GM12878 (cell line): ENCODE results near the gene USE1. TPM values are rescaled to one million over a fixed set of nuclear protein-coding genes. Genes with fewer than 3 reads are reported as not detected.

Source experiments
- CHD1 ChIP-seq: IDR thresholded peaks from 2 replicates; pipeline ENCODE4 v1.6.1; 2012; ENCODE audit warnings: low read depth, low read length, improper control_type of control experiment
- DPF2 ChIP-seq: fragments of 450-650 bp; IDR thresholded peaks from 2 replicates; pipeline ENCODE4 v1.6.1; 2017; ENCODE audit warnings: mild to moderate bottlenecking
- E4F1 ChIP-seq: fragments of 450-650 bp; IDR thresholded peaks from 2 replicates; pipeline ENCODE4 v1.6.1; 2018; ENCODE audit warnings: borderline replicate concordance, mild to moderate bottlenecking; ENCODE audit not compliant: partially characterized antibody
- ESRRA ChIP-seq: IDR thresholded peaks from 2 replicates; pipeline ENCODE4 v1.6.1; 2012; ENCODE audit warnings: mild to moderate bottlenecking, low read length, improper control_type of control experiment
- HDAC2 ChIP-seq: fragments of 200-600 bp; sonication (generic); IDR thresholded peaks from 2 replicates; pipeline ENCODE4 v1.6.1; 2017
- JUND ChIP-seq: IDR thresholded peaks from 2 replicates; pipeline ENCODE4 v1.6.1; 2012; ENCODE audit warnings: low read depth, mild to moderate bottlenecking, low read length, improper control_type of control experiment, moderate library complexity
- KAT2A ChIP-seq: conservative IDR thresholded peaks from 2 replicates; pipeline ENCODE4 v1.6.1; 2011; ENCODE audit warnings: low read depth, low read length; ENCODE audit not compliant: control insufficient read depth
- KDM1A ChIP-seq: fragments of 200-600 bp; sonication (generic); IDR thresholded peaks from 2 replicates; pipeline ENCODE4 v1.6.1; 2016; ENCODE audit warnings: borderline replicate concordance
- KLF5 ChIP-seq: fragments of 450-650 bp; IDR thresholded peaks from 2 replicates; pipeline ENCODE4 v1.6.1; 2014; ENCODE audit warnings: mild to moderate bottlenecking; ENCODE audit not compliant: partially characterized antibody
- POU2F2 ChIP-seq: IDR thresholded peaks from 3 replicates; pipeline ENCODE4 v1.6.1; 2011; ENCODE audit warnings: low read depth, mild to moderate bottlenecking, low read length, borderline replicate concordance
- PRDM15 ChIP-seq: fragments of 450-650 bp; formaldehyde crosslinking; IDR thresholded peaks from 2 replicates; pipeline ENCODE4 v1.4.0; 2020; ENCODE audit warnings: mild to moderate bottlenecking, moderate library complexity
- RFX5 ChIP-seq: IDR thresholded peaks from 2 replicates; pipeline ENCODE4 v1.6.1; 2011; ENCODE audit warnings: low read depth, low read length, improper control_type of control experiment
- SIN3A ChIP-seq: IDR thresholded peaks from 2 replicates; pipeline ENCODE4 v1.6.1; 2012; ENCODE audit warnings: low read depth, low read length, improper control_type of control experiment
- SMAD1 ChIP-seq: fragments of 450-650 bp; IDR thresholded peaks from 2 replicates; pipeline ENCODE4 v1.6.1; 2018; ENCODE audit warnings: mild to moderate bottlenecking, low read depth; ENCODE audit not compliant: partially characterized antibody
- SMARCA5 ChIP-seq: fragments of 450-650 bp; IDR thresholded peaks from 2 replicates; pipeline ENCODE4 v1.6.1; 2017; ENCODE audit warnings: mild to moderate bottlenecking
- SRF ChIP-seq, 2 experiments: IDR thresholded peaks; 2 replicates each; pipeline ENCODE4 v1.6.1; 2011; ENCODE audit warnings: low read depth in 2 of 2, low read length in 2 of 2, mild to moderate bottlenecking in 1 of 2, moderate library complexity in 1 of 2
- TARDBP ChIP-seq: IDR thresholded peaks from 2 replicates; pipeline ENCODE4 v1.6.1; 2016; ENCODE audit warnings: borderline replicate concordance
- YY1 ChIP-seq: IDR thresholded peaks from 2 replicates; pipeline ENCODE4 v1.6.1; 2011; ENCODE audit warnings: low read depth, mild to moderate bottlenecking, low read length
- ZZZ3 ChIP-seq: IDR thresholded peaks from 2 replicates; pipeline ENCODE4 v1.6.1; 2011; ENCODE audit warnings: low read depth; ENCODE audit not compliant: control insufficient read depth, insufficient read length
- polyA plus RNA-seq, 11 experiments: library from polyadenylated mRNA; depleted of rRNA in 4 of 11; unstranded in 6 of 11; stranded (reverse) in 5 of 11; fragments of >200 nt; fragmentation: Nextera tagmentation in 4 of 11; fragmentation: Illumina TruSeq in 1 of 11; extraction: Ambion mirVana in 4 of 11; extraction: Trizol in 1 of 11; gene quantifications; 1 replicate in 1 of 11; 2 replicates in 10 of 11; pipeline versions ENCODE4 v1.2.1 to v1.2.3, GENCODE V29; 2011 to 2016; ENCODE audit warnings: inconsistent platforms in 2 of 11, missing spikeins in 2 of 11, low read depth in 1 of 11
- total RNA-seq, 4 experiments: library from RNA; depleted of rRNA in 3 of 4; stranded (reverse); fragments of >200 nt in 3 of 4; fragmentation: Illumina TruSeq in 1 of 4; extraction: Trizol in 1 of 4; gene quantifications; 2 replicates each; pipeline versions ENCODE4 v1.2.1 to v1.2.3, GENCODE V29; 2013 to 2021
- TF ChIP-seq, protein P1 (sequence below): IDR thresholded peaks from 2 replicates; pipeline ENCODE4 v1.6.1; 2011; ENCODE audit warnings: low read depth, mild to moderate bottlenecking, low read length, moderate library complexity, borderline replicate concordance; ENCODE audit errors: extremely low read depth
- TF ChIP-seq, protein P2 (sequence below): IDR thresholded peaks from 2 replicates; pipeline ENCODE4 v1.6.1; 2012; ENCODE audit warnings: low read depth, low read length, improper control_type of control experiment

Gene USE1
- total and polyA plus RNA-seq, 10 of the 15 experiments (the other 5 are each of a cell fraction or from before 2014, with no cell fraction given), result 9.7 to 24.0 (median 16.1) TPM

GRCh38 chr19:17226002-17226933, 11.1 kb downstream of the USE1 start, which contains the start of gene OCEL1 (continued):
- TF ChIP-seq KDM1A (no peak), CHD1 (no peak), TARDBP (no peak), RFX5 (no peak), KAT2A (no peak), SIN3A (no peak), E4F1 (peak; percentile 73), SRF (IDR thresholded peaks at IDR 0.05; ENCODE audit: low read depth in 2 of 2, low read length in 2 of 2) (peak; percentile 61 to 80; a peak in 2 of 4 replicates), JUND (no peak), ESRRA (no peak), POU2F2 (peak; percentile 98), PRDM15 (no peak), SMAD1 (no peak), YY1 (peak; percentile 23; the same call in 1 of the 2 replicates), KLF5 (peak; percentile 52), DPF2 (0 out of 2 replicates have a peak, but pooled peaks have one; percentile 55), SMARCA5 (no peak), ZZZ3 (no peak), HDAC2 (no peak)
- TF ChIP-seq, protein P1, sequence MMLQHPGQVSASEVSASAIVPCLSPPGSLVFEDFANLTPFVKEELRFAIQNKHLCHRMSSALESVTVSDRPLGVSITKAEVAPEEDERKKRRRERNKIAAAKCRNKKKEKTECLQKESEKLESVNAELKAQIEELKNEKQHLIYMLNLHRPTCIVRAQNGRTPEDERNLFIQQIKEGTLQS, result no peak
- TF ChIP-seq, protein P2, sequence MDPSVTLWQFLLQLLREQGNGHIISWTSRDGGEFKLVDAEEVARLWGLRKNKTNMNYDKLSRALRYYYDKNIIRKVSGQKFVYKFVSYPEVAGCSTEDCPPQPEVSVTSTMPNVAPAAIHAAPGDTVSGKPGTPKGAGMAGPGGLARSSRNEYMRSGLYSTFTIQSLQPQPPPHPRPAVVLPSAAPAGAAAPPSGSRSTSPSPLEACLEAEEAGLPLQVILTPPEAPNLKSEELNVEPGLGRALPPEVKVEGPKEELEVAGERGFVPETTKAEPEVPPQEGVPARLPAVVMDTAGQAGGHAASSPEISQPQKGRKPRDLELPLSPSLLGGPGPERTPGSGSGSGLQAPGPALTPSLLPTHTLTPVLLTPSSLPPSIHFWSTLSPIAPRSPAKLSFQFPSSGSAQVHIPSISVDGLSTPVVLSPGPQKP, result peak; percentile 37; the same call in 1 of the 2 replicates
